GM19043 (cell line): ENCODE measurements around the gene ZBTB33.

Experiments used
- ATAC-seq: cut with Tn5 transposase; IDR thresholded peaks from one replicate; pipeline ENCODE4 v1.9.1; 2021; ENCODE audit warnings: low read depth; ENCODE audit not compliant: unreplicated experiment

ZBTB33 gene

DNA sequence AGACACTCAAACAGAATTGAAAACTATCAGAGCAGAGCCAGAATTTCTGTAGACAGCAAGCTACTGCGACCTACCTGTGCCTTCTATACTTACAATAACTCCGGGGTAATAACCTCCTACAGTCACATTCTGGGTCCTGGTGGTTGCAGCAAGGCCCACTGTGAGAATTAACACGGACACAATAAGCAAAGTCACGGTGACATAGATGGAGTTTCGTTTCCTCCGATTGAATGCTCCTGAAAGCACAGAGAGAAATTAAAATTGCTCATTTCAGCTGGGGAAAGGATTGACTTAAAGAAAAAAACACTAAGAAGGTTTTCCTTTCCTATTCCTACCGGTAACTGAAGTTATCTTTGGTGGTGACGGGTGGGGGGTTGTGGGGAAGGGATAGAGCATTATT is 53.6 kb downstream of the ZBTB33 start:
- ATAC-seq = no peak

- no peak for ATAC-seq
Observed at GRCh38 chrX:120305531-120306141, 55.0 kb downstream of the ZBTB33 start.

GRCh38 chrX:120306630-120307029 is 56.0 kb downstream of the ZBTB33 start:
- ATAC-seq = no peak
